ENCODE data around the gene GTF3C2. TPM values are rescaled to one million over a fixed set of nuclear protein-coding genes. Genes with fewer than 3 reads are reported as not detected.

The GTF3C2 gene, protein sequence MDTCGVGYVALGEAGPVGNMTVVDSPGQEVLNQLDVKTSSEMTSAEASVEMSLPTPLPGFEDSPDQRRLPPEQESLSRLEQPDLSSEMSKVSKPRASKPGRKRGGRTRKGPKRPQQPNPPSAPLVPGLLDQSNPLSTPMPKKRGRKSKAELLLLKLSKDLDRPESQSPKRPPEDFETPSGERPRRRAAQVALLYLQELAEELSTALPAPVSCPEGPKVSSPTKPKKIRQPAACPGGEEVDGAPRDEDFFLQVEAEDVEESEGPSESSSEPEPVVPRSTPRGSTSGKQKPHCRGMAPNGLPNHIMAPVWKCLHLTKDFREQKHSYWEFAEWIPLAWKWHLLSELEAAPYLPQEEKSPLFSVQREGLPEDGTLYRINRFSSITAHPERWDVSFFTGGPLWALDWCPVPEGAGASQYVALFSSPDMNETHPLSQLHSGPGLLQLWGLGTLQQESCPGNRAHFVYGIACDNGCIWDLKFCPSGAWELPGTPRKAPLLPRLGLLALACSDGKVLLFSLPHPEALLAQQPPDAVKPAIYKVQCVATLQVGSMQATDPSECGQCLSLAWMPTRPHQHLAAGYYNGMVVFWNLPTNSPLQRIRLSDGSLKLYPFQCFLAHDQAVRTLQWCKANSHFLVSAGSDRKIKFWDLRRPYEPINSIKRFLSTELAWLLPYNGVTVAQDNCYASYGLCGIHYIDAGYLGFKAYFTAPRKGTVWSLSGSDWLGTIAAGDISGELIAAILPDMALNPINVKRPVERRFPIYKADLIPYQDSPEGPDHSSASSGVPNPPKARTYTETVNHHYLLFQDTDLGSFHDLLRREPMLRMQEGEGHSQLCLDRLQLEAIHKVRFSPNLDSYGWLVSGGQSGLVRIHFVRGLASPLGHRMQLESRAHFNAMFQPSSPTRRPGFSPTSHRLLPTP
- 10 to 100 TPM; 55.7 to 65.1 (median 61.3) TPM for polyA plus RNA-seq (ENCODE audit: insufficient read depth in 1 of 5, insufficient read length in 5 of 5, low replicate concordance in 1 of 5)
- long read RNA-seq, donor 1, partial matches to known transcripts = 5 of 9 reads
- long read RNA-seq, donor 1, other reads (novel, unspliced or antisense) = 0 of 9 reads
- long read RNA-seq, donor 2, partial matches to known transcripts = 0 of 2 reads
- long read RNA-seq, donor 2, other reads (novel, unspliced or antisense) = 0 of 2 reads
- long read RNA-seq, donor 3, partial matches to known transcripts = 0 of 3 reads
- long read RNA-seq, donor 3, other reads (novel, unspliced or antisense) = 0 of 3 reads
- long read RNA-seq, donor 4, partial matches to known transcripts = 0 of 1 reads
- long read RNA-seq, donor 4, other reads (novel, unspliced or antisense) = 0 of 1 reads
- long read RNA-seq, donor 5, partial matches to known transcripts = 0 of 4 reads
- long read RNA-seq, donor 5, other reads (novel, unspliced or antisense) = 0 of 4 reads
- long read RNA-seq, donor 6, partial matches to known transcripts = 22 of 27 reads
- long read RNA-seq, donor 6, other reads (novel, unspliced or antisense) = 0 of 27 reads
- long read RNA-seq, donor 7, partial matches to known transcripts = 136 of 141 reads
- long read RNA-seq, donor 7, other reads (novel, unspliced or antisense) = 5 of 141 reads
- long read RNA-seq, donor 8 = 0 reads

DNA sequence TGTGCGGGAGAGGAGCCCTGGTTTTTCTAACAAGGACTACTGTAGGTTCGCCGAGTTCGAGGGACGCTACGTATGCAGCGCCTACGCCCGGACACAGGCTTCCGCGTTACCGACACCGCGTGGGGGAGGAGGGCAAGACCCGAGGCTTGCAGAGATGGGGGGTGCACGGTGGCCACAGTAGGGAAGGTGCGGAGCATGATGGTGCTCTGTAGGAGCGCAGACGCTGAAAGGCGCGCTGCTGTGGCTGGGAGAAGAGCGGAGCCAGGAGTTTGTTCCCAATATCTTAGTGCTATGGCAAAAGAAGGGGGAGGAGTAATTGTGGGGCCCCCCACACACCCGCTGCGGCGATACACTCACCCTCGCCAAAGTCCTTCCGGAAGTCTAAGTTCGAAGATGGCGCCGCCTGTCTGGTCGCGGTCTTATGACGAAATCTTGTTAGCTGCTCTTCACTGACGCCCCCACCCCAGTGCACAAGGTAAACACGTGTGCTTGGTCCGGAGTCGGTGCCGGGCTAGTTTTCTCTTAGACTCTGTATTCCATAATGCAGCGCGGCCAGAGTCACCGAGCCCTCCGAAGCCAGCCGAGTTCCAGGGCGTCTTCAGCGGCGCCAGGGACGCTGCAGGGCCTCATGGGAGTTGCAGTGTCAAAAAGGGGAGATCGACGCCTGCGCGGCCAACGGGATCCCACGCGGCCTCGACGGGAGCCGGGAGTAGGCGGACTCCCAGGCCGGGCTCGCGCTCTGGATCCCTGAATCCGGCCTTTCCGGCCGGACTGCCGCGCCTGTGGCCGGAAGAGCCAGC lies at the start of gene GTF3C2:
TSS of gene GTF3C2 (minus strand) at position 383 of the 800 bp plus-strand sequence. CDS start 13,210 bp downstream, outside the sequence.
- DNase-seq = peak; percentile 95 to 96

DNA sequence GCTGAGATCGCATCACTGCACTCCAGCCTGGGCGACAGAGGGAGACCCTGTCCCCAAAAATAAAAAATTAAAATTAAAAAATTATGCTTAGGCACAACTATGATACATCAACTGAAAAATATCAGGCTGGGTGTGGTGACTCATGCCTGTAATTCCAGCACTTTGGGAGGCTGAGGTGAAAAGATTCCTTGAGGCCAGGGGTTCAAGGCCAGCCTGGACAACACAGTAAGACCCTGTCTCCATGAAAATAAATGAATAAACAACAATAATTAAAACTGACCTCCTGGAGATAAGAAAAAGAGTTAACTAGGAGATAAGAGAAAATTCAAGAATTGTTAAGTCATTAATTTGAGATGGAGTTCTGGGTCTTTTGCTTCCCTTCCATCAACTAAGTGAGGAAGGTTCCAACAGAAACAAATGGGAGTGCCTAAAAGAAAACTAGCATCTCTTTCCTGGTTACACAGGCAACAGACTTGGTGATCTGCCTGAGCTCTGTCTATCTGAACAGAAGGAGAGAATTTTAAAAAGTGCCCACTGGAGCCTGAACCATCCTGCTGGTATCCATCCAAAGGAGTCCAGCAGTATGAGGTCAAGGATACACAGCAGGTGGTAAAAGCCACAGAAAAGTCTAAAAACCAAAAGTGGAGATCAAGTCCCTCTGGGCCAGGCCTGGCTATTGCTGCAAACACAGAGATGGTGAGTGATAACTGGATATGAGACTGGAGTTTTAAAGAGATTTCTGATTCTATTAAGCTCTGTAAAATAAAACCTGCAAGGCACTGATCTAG lies 44.0 kb upstream of the GTF3C2 start:
- no peak for DNase-seq

DNA sequence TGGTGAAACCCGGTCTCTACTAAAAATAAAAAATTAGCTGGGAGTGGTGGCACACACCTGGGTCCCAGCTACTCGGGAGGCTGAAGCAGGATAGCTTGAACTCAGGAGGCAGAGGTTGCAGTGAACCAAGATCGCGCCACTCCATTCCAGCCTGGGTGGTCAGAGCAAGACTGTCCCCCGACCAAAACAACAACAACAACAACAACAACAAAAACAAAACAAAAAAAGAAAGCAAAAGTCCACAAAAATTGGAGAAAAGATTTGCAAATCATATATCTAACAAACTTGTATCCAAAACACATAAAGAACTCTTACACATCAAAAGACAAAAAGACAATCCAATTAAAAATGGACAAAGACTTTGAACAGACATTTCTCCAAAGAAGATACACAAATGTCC lies 42.4 kb upstream of the GTF3C2 start:
- no peak for DNase-seq

DNA sequence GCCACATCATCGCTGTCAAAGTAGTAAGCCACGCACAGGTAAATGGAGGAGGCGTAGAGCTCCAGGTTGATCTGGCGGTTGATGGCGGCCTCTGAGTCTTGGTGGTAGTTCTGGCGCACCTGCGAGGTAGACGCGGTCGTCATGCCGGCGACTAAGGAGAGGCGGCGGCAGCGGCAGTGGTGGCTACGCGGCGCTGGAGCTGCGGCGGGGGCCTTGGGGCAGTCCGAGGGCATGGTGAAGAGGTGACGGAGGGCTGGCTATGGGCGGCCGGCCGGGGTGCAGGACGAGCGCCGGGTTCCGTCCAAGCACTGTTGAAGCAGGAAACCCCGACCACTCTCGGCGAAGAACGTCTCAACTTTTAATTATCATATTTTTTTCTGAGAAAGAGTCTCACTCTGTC lies 36.7 kb upstream of the GTF3C2 start:
- DNase-seq = no peak

DNA sequence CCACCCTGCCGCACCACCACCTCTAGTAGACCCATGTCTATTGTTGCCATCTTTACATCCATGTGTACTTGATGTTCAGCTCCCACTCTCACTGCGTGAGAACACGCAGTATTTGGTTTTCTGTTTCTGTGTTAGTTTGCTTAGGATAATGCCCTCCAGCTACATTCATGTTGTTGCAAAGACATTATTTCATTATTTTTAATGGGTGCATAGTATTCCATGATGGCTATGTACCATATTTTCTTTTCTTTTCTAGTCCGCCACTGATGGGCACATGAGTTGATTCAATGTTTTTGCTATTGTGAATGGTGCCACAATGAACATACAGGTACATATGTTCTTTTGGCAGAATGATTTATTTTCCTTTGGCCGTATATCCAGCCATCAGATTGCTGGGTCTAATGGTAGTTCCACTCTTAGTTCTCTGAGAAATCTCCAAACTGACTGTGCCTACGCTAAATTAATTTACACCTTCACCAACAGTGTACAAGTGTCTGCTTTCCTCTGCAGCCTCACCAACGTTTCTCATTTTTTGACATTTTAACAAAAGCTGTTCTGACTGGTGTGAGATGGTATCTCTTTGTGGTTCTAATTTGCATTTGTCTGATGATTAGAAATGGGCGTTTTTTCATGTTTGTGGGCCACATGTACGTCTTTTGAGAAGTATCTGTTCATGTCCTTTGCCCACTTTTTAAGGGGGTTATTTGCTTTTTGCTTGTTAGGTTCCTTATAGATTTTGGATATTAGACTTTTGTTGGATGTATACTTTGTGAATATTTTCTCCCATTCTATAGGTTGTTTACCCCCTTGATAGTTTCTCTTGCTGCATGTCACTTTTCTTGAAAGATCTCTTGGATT lies 34.5 kb upstream of the GTF3C2 start:
- DNase-seq = no peak

DNA sequence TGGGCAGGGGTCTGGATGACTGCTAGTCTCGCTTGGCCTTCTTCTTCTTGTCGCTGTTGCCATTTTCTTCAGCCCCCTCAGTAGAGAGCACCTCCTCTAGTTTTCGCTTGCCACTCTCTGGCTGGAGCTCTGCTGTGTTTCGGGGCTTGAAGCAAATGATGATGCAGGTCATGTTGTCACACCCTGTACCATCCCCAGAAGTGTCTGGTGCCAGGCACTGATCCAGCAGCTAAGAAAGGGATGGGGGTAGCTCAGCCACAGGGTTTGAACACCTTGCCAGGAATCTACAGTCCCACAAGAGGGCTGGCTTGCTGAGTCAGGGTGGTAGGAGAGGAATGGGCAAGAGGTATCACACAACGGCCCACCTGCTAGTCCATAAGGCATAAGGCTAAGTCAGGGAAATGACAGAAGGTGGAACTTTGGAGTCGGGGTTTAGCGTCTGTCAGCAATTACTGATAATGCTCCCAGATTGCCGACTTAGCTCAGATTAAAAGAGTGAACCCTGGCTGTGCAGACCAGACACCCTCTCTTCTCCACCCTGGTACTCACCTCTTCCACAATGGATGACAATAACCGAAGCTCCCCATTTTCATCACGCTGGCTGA lies 25.1 kb upstream of the GTF3C2 start:
- no peak for DNase-seq

DNA sequence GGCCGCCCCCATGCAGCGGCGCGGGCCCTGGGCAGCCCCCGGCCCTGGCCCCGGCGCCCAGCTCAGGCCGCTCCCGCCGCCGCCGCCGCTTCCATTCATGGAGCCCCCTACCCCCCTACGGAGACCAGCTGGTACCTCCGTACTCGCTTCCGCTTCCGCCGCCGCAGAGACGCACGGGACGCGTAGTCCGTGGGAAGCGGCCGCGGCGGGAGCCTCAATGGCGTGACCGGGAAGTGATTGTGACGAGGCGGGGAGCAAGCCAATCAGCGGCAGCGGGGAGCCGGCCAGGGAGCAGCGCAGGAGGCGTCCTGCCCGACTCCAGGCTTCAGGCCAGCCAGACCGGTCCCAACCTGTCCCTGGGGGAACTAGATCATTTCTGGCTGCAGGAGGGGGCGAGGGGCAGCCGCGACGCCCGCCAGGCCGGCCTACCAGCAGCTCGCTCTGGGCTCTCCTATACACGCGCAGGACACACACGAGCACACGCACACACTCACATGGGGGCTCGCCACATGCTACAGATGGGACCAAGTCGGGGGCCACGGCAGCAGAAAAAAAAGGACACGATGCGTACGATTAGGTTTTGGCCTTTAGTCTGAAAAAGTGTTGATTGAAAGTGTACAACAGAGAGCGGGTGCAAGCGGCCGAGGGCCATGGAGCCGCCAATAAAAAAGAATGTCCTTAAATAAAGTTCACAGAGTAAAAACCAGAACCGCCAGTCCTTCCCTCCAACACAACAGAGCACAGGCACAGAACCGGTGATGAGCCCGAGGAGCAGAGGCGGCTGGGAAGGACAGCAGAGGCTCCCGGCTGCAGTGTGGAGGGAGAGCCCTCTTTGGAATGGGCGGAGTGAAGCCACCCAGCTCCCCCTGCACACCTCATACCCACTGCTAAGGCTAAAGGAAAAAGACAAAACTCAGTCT lies 24.3 kb upstream of the GTF3C2 start, which contains the start of gene ZNF513:
TSS of gene ZNF513 (minus strand) at position 109 of the 920 bp plus-strand sequence. CDS start 208 bp downstream, outside the sequence.
- peak; percentile 93 to 94 for DNase-seq

DNA sequence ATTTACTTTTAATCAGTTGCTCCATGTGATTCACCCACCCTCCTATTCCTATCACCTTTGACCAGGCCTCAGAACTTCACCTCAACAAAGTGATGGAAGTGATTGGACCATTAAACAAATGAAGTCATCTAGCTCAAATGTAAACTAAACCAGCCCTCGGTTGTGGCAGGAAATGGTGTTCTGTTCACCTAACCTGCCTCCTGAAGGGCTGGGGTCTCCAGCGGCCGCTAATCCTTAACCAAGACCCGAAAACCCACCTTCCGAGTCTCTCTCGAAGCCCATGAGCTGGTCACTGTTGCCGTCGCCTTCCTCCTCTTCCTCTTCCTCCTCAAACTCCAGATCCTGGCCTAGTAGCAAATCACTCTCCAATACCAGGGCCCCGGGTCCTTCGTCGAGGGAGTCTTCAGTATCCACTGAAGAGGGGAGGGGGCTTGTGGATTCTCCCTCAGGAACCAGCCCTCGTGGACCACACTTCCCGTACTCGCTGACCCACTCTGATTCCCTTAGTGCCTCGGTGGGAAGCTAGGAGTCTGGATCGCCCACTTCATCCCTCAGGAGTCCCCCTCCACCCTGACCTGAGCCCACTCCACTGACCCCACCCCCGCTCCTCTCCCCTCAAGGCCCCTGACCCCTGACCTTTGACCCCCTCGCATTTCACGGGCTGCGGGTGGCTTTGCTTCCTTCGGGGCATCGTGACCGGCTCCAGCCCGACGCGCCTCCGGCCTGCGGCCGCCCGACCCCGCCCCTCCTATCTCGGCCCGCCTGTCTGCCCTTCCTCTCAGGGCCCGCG lies 23.5 kb upstream of the GTF3C2 start:
- peak; percentile 45 to 46 for DNase-seq

DNA sequence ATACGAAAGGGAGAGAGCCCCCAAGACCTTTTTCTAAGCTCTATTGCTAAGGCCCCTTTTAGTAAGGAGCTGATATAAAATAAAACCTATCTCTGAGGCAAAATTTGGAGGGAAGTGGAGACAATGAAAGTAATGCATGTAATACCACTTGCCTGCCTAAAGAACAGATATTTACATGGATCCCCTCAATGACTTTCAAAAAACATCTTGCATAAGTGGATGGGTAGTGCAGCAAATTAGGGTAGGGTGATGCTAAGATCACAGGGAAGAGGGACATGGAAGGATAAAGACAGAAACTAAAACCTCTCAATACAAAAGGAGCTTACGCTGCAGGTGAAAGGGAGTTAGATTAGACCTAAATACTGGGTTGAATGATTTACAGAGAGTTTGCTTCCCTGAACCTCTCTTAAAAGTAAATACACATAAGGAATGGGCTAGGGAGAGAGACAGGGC lies 22.8 kb upstream of the GTF3C2 start:
- DNase-seq = no peak

DNA sequence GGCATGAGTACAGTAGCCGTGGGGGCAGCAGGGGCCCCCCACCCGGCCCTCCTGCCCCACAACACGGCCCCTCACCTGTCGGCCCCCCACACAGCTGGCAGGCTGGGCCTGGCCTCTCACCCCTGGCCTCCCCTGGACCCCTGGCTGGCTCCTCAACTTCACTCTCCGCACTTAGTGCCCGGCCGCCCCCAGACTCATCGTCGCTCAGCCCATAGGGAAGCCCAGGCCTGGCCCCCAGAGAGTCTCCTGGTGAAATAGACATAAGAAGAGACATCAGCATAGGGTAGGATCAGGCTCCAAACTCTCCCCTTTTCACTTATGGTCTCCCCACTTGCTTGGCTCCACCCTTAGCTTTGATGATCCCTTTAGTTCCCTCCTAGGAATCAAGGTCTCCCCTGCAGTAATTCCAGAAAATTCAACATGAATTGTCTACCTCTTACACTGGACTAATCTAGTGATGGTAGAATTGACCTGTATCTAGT lies 22.3 kb upstream of the GTF3C2 start:
- no peak for DNase-seq

DNA sequence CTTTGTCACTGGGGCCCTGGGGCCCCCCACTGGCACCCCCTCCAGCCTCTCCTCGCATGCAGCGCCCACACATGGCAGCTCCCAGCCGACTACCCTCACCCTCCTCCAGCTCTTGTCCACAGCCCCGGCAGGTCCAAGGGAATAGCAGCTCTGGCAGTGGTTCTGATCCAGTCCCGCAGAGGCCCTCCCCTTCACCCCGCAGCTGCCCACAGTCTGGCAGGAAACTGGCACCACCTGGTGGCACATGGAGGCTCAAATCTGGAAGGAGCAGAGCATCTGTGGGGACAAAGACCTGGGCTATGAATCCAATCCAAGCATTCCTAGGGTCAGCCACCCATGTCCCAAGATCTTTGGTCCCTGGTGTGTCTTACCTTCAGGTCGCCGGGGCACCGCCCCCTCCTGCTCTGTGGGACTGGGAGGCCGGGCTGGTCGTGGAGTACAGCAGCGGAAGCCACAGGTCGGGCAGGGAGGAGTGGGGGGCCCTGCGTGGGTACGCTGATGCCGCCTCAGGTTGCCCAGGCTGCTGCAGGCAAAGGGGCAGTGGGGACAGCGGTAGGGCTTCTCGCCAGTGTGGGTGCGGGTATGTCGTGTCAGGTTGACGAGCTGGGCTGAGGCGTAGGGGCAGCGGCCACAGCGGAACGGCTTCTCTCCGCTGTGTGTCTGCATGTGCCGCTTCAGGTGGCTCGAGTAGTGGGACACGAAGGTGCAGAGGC lies 21.7 kb upstream of the GTF3C2 start:
- DNase-seq = no peak

DNA sequence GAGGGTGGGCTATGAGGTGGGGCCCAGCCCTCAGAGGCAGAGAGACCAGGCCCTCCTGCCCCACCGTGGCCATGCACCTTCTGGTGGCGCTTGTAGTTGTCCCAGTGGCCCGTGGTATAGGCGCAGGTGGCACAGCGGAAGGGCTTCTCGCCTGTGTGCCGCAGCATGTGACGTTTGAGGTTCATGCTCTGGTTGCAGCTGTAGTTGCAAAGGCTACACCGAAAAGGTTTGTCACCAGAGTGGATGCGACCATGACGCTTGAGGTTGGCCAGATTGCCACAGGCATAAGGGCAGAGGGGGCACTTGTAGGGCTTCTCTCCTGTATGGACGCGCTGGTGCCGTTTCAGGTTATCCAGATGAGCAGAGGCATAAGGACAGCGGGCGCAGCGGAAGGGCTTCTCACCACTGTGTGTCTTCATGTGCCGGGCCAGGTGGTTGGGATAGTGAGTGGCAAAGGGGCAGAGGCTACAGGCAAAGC lies 21.1 kb upstream of the GTF3C2 start:
- no peak for DNase-seq

DNA sequence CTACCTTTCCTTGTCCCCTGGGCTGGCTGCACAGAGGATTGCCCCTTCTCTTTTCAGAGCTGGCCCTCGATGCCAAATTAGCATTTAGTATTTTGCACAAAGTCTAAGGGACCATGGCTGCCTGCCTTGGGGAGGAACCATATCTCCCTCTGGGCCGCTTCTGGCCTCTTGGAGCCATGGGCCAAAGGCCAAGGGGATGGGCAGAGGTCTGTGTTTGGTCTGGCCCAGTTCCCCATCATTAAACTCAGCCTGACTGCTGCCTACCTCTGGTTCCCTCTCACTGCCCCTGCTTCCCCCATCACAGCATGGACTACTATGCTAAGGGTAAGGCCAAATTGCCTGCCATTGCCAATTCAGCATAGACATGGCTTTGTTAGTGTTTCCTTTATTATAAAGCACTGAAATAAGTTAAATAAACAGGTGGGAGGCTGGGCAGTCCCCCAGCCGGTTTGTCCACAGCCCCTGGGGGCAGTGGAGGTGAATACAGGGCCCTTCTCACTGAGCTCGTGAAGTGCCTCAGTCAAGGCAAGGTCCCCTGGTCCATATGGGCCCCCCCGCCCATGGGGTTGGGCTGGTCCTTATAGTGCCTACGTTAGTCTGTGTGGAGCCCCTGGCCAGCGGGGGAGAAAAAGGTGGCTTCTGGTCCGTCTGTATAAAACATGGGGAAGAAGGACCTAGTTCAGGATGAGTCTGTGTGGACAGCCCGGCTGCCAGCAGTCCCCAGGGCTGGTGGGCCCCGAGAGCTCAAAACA lies 20.5 kb upstream of the GTF3C2 start:
- DNase-seq = no peak
